ENCODE measurements around the gene UBB.

DNA sequence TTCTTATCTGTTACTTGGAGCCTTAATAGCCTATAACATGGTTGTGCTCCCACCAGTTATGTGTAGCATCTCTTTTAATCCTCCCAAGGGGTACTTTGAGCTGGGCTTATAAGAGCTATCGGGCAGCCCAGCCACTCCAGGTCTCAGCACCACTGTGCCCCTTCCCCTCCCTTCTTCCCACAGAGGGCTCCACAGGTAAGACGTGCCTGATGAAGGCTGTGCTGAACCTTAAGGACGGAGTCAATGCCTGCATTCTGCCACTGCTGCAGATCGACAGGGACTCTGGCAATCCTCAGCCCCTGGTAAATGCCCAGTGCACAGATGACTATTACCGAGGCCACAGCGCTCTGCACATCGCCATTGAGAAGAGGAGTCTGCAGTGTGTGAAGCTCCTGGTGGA is 41.5 kb downstream of the UBB start:
- TF ChIP-seq, protein P1, sequence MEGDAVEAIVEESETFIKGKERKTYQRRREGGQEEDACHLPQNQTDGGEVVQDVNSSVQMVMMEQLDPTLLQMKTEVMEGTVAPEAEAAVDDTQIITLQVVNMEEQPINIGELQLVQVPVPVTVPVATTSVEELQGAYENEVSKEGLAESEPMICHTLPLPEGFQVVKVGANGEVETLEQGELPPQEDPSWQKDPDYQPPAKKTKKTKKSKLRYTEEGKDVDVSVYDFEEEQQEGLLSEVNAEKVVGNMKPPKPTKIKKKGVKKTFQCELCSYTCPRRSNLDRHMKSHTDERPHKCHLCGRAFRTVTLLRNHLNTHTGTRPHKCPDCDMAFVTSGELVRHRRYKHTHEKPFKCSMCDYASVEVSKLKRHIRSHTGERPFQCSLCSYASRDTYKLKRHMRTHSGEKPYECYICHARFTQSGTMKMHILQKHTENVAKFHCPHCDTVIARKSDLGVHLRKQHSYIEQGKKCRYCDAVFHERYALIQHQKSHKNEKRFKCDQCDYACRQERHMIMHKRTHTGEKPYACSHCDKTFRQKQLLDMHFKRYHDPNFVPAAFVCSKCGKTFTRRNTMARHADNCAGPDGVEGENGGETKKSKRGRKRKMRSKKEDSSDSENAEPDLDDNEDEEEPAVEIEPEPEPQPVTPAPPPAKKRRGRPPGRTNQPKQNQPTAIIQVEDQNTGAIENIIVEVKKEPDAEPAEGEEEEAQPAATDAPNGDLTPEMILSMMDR (conservative IDR thresholded peaks at IDR 0.05; ENCODE audit: low read depth, low read length) = no peak
- TF ChIP-seq EZH2 (IDR thresholded peaks at IDR 0.05; ENCODE audit: borderline replicate concordance, low read depth, low read length, poor library complexity, severe bottlenecking) = no peak
